HG03039 (cell line): ENCODE results near the gene GAS6.

Source experiments
- ATAC-seq: cut with Tn5 transposase; IDR thresholded peaks from one replicate; pipeline ENCODE4 v1.9.1; 2021; ENCODE audit warnings: mild to moderate bottlenecking, moderate library complexity; ENCODE audit not compliant: unreplicated experiment

The GAS6 gene

GRCh38 chr13:113888701-113889330 lies 24.9 kb upstream of the GAS6 start:
- no peak for ATAC-seq

GRCh38 chr13:113887700-113888201 lies 23.9 kb upstream of the GAS6 start:
- no peak for ATAC-seq

- ATAC-seq = no peak
Observed at GRCh38 chr13:113886561-113887112, 22.8 kb upstream of the GAS6 start.

GRCh38 chr13:113884821-113885220 lies 20.9 kb upstream of the GAS6 start:
- ATAC-seq = no peak

GRCh38 chr13:113883921-113884804 lies 20.3 kb upstream of the GAS6 start:
- no peak for ATAC-seq

GRCh38 chr13:113883314-113883811 lies 19.5 kb upstream of the GAS6 start:
- ATAC-seq = no peak

- no peak for ATAC-seq
Observed at GRCh38 chr13:113882716-113883115, 18.8 kb upstream of the GAS6 start.

GRCh38 chr13:113882267-113882630 lies 18.4 kb upstream of the GAS6 start:
- ATAC-seq = no peak

- ATAC-seq = no peak
Observed at GRCh38 chr13:113881614-113882266, 17.9 kb upstream of the GAS6 start.

GRCh38 chr13:113880651-113881611 lies 17.1 kb upstream of the GAS6 start:
- ATAC-seq = no peak

- no peak for ATAC-seq
Observed at GRCh38 chr13:113879494-113880360, 15.9 kb upstream of the GAS6 start.

GRCh38 chr13:113879017-113879416 lies 15.1 kb upstream of the GAS6 start:
- no peak for ATAC-seq

GRCh38 chr13:113877149-113877990 lies 13.5 kb upstream of the GAS6 start:
- no peak for ATAC-seq

- no peak for ATAC-seq
Observed at GRCh38 chr13:113876346-113877148, 12.7 kb upstream of the GAS6 start.

- ATAC-seq = no peak
Observed at GRCh38 chr13:113875837-113876281, 12.0 kb upstream of the GAS6 start.

GRCh38 chr13:113875429-113875815 lies 11.5 kb upstream of the GAS6 start:
- ATAC-seq = no peak
